H9 (cell line): ENCODE data around the gene KRT32. TPM values are rescaled to one million over a fixed set of nuclear protein-coding genes. Genes with fewer than 3 reads are reported as not detected.

Experiments used
- DNase-seq: peaks from one replicate; pipeline ENCODE4 v3.0.0-alpha.2; 2017
- H2AFZ ChIP-seq: one replicate; pipeline ENCODE4 v1.6.1; 2013; ENCODE audit warnings: mild to moderate bottlenecking, low read length, control low read depth, moderate library complexity
- H2AK5ac ChIP-seq: 2 replicates; pipeline ENCODE4 v1.6.1; 2013; ENCODE audit warnings: low read length, control low read depth, mixed read lengths; ENCODE audit not compliant: insufficient read length
- H2BK120ac ChIP-seq: one replicate; pipeline ENCODE4 v1.6.1; 2013; ENCODE audit warnings: low read depth, mild to moderate bottlenecking, low read length, control low read depth, inconsistent platforms; ENCODE audit not compliant: poor library complexity, severe bottlenecking
- H2BK12ac ChIP-seq: 2 replicates; pipeline ENCODE4 v1.6.1; 2013; ENCODE audit warnings: low read length, control low read depth, mixed read lengths, low read depth; ENCODE audit not compliant: insufficient read length
- H2BK15ac ChIP-seq: 2 replicates; pipeline ENCODE4 v1.6.1; 2013; ENCODE audit warnings: low read depth, low read length, control low read depth
- H2BK20ac ChIP-seq: one replicate; pipeline ENCODE4 v1.6.1; 2013; ENCODE audit warnings: low read depth, mild to moderate bottlenecking, low read length, control low read depth, inconsistent platforms; ENCODE audit not compliant: poor library complexity, severe bottlenecking
- H2BK5ac ChIP-seq: 2 replicates; pipeline ENCODE4 v1.6.1; 2013; ENCODE audit warnings: low read length, control low read depth, mixed read lengths; ENCODE audit not compliant: insufficient read length
- H3K14ac ChIP-seq: 2 replicates; pipeline ENCODE4 v1.6.1; 2013; ENCODE audit warnings: low read length, control low read depth; ENCODE audit not compliant: insufficient read depth
- H3K18ac ChIP-seq: 2 replicates; pipeline ENCODE4 v1.6.1; 2013; ENCODE audit warnings: low read depth, mild to moderate bottlenecking, mixed read lengths, low read length, control low read depth; ENCODE audit not compliant: insufficient read length
- H3K23ac ChIP-seq: 2 replicates; pipeline ENCODE4 v1.6.1; 2013; ENCODE audit warnings: low read length, control low read depth, mixed read lengths, low read depth; ENCODE audit not compliant: insufficient read length
- H3K23me2 ChIP-seq: 2 replicates; pipeline ENCODE4 v1.6.1; 2013; ENCODE audit warnings: low read depth, mild to moderate bottlenecking, mixed read lengths, low read length, control low read depth; ENCODE audit not compliant: insufficient read length, poor library complexity, severe bottlenecking
- H3K27ac ChIP-seq: 2 replicates; pipeline ENCODE4 v1.5.1; 2013; ENCODE audit warnings: low read length, control low read depth, mixed read lengths, low read depth; ENCODE audit not compliant: insufficient read length
- H3K27me3 ChIP-seq: 2 replicates; pipeline ENCODE4 v1.6.1; 2013; ENCODE audit warnings: low read length, control low read depth, inconsistent platforms; ENCODE audit not compliant: insufficient read depth
- H3K4ac ChIP-seq: 2 replicates; pipeline ENCODE4 v1.6.1; 2013; ENCODE audit warnings: low read depth, mild to moderate bottlenecking, control low read depth, inconsistent platforms, low read length, moderate library complexity
- H3K4me1 ChIP-seq: 2 replicates; pipeline ENCODE4 v1.6.1; 2013; ENCODE audit warnings: low read length, control low read depth, inconsistent platforms; ENCODE audit not compliant: insufficient read depth
- H3K4me2 ChIP-seq: 2 replicates; pipeline ENCODE4 v1.6.1; 2013; ENCODE audit warnings: low read length, control low read depth, mixed read lengths; ENCODE audit not compliant: insufficient read length, insufficient read depth
- H3K56ac ChIP-seq: 2 replicates; pipeline ENCODE4 v1.6.1; 2013; ENCODE audit warnings: low read depth, mild to moderate bottlenecking, mixed read lengths, low read length, control low read depth; ENCODE audit not compliant: insufficient read length
- H3K79me1 ChIP-seq: 2 replicates; pipeline ENCODE4 v1.6.1; 2013; ENCODE audit warnings: low read depth, mild to moderate bottlenecking, moderate library complexity, low read length, control low read depth, inconsistent platforms; ENCODE audit not compliant: insufficient read depth, poor library complexity, severe bottlenecking
- H3K79me2 ChIP-seq: 2 replicates; pipeline ENCODE4 v1.6.1; 2013; ENCODE audit warnings: low read length, control low read depth, inconsistent platforms; ENCODE audit not compliant: insufficient read depth
- H3K9ac ChIP-seq: 2 replicates; pipeline ENCODE4 v1.6.1; 2013; ENCODE audit warnings: low read length, control low read depth, mixed read lengths; ENCODE audit not compliant: insufficient read length; ENCODE audit errors: extremely low read depth
- H3K9me3 ChIP-seq: one replicate; pipeline ENCODE4 v1.6.1; 2013; ENCODE audit warnings: low read depth, low read length, inconsistent platforms; ENCODE audit not compliant: control insufficient read depth
- H3T11ph ChIP-seq: one replicate; pipeline ENCODE4 v1.6.1; 2013; ENCODE audit warnings: mild to moderate bottlenecking, low read length, control low read depth, inconsistent platforms
- H4K20me1 ChIP-seq: one replicate; pipeline ENCODE4 v1.6.1; 2013; ENCODE audit not compliant: control insufficient read depth, insufficient read length, insufficient read depth
- H4K5ac ChIP-seq: 2 replicates; pipeline ENCODE4 v1.6.1; 2013; ENCODE audit warnings: low read depth, mild to moderate bottlenecking, mixed read lengths, low read length, control low read depth; ENCODE audit not compliant: insufficient read length
- H4K8ac ChIP-seq: replicated peaks from 2 replicates; pipeline ENCODE4 v1.6.1; 2013; ENCODE audit warnings: low read length, control low read depth, mixed read lengths, low read depth; ENCODE audit not compliant: insufficient read length
- H4K91ac ChIP-seq: 2 replicates; pipeline ENCODE4 v1.6.1; 2013; ENCODE audit warnings: low read depth, mild to moderate bottlenecking, moderate library complexity, mixed read lengths, low read length, control low read depth; ENCODE audit not compliant: insufficient read length
- H3K27ac Mint-ChIP-seq, 3 experiments: 2 replicates in 2 of 3; 3 replicates in 1 of 3; pipeline ENCODE4 v1.8.0; 2020 to 2021; ENCODE audit warnings: mixed read lengths in 3 of 3, mild to moderate bottlenecking in 1 of 3, moderate library complexity in 1 of 3
- H3K27me3 Mint-ChIP-seq: 2 replicates; pipeline ENCODE4 v1.8.0; 2021; ENCODE audit warnings: low read depth, mild to moderate bottlenecking, moderate library complexity, mixed read lengths
- H3K36me3 Mint-ChIP-seq, 3 experiments: 2 replicates in 2 of 3; 3 replicates in 1 of 3; pipeline ENCODE4 v1.8.0; 2020 to 2021; ENCODE audit warnings: low read depth in 3 of 3, mixed read lengths in 3 of 3; ENCODE audit not compliant: insufficient read depth in 1 of 3
- H3K4me1 Mint-ChIP-seq, 2 experiments: 2 replicates each; pipeline ENCODE4 v1.8.0; 2020; ENCODE audit warnings: mixed read lengths in 2 of 2
- H3K4me3 Mint-ChIP-seq, 2 experiments: 2 replicates in 1 of 2; 3 replicates in 1 of 2; pipeline ENCODE4 v1.8.0; 2020 to 2021; ENCODE audit warnings: mild to moderate bottlenecking in 2 of 2, mixed read lengths in 2 of 2, moderate library complexity in 1 of 2
- H3K9me3 Mint-ChIP-seq, 2 experiments: 2 replicates in 1 of 2; 3 replicates in 1 of 2; pipeline ENCODE4 v1.8.0; 2020; ENCODE audit warnings: mild to moderate bottlenecking in 2 of 2, mixed read lengths in 2 of 2, moderate library complexity in 1 of 2
- CTCF ChIP-seq: fragments of 200-600 bp; sonication (generic); conservative IDR thresholded peaks from 3 replicates; pipeline ENCODE4 v1.8.0; 2021; ENCODE audit warnings: antibody characterized with exemption, mild to moderate bottlenecking
- WGBS: extraction: QIAGEN DNeasy Blood & Tissue Kit; methylation state at CpG from one replicate; pipeline ENCODE4 v1.1.7; 2013; ENCODE audit warnings: missing lambda C conversion rate, low lambda C conversion rate, mixed read lengths; ENCODE audit not compliant: insufficient read length; ENCODE audit errors: extremely low coverage; 5-methylcytosine and 5-hydroxymethylcytosine counted together
- total RNA-seq: library from RNA; stranded (reverse); gene quantifications from 2 replicates; pipeline ENCODE4 v1.2.1, GENCODE V29; 2021

Gene KRT32
- total RNA-seq, 1 experiment from 2014 or later, result not detected

- Histone ChIP-seq H4K5ac (no peak overlapping the region), H2BK15ac (no peak overlapping the region), H4K91ac (no peak overlapping the region), H3K79me2 (no peaks in the 10 kb centered on the region), H3K18ac (no peak overlapping the region), H3K56ac (no peak overlapping the region), H2BK120ac (no peak overlapping the region), H3K14ac (no peak overlapping the region), H3K4ac (no peak overlapping the region), H3K27me3 (no peaks in the 10 kb centered on the region), H3K79me1 (no peaks in the 10 kb centered on the region), H2AK5ac (no peak overlapping the region), H2AFZ (no peak overlapping the region), H3T11ph (no peak overlapping the region), H3K23ac (no peak overlapping the region), H3K4me2 (no peak overlapping the region), H4K8ac (no peak overlapping the region), H3K9ac (no peak overlapping the region), H2BK12ac (no peak overlapping the region), H3K4me1 (no peaks in the 10 kb centered on the region), H4K20me1 (no peaks in the 10 kb centered on the region), H3K27ac (no peak overlapping the region), H3K23me2 (no peaks in the 10 kb centered on the region), H2BK20ac (no peak overlapping the region), H2BK5ac (no peak overlapping the region), H3K9me3 (no peaks in the 10 kb centered on the region)
- Mint-ChIP-seq H3K4me1 (peaks cover 6% of the 10 kb centered on the region in 2 experiments), H3K4me3 (no peak overlapping the region; a peak in 1 of 5 replicates), H3K27me3 (peaks cover 25% of the 10 kb centered on the region), H3K27ac (no peak overlapping the region; a peak in 3 of 7 replicates), H3K9me3 (no peaks in the 10 kb centered on the region; a peak in 1 of 5 replicates), H3K36me3 (no peaks in the 10 kb centered on the region; a peak in 1 of 7 replicates)
- no CpG with 5 or more reads among the region's 1 CpG for WGBS
- TF ChIP-seq CTCF, result no peak
- no peak for DNase-seq
These were observed 23.0 kb downstream of the KRT32 start for GRCh38 chr17:41444186-41444585.
